NCI-H2081 treated with DMSO at 0.1 percent for 48 hours (cell line): Measurements from ENCODE around the gene CYP24A1.

ENCODE experiments used
- DNase-seq: peaks from one replicate; lab custom pipeline; 2025; lab: John Stamatoyannopoulos, UW

CYP24A1 gene

GRCh38 chr20:54112221-54112884 lies 61.4 kb downstream of the CYP24A1 start:
- no peak for DNase-seq

- no peak for DNase-seq
These were observed 62.3 kb downstream of the CYP24A1 start for GRCh38 chr20:54111460-54111859.

- DNase-seq: no peak
These were observed 63.3 kb downstream of the CYP24A1 start for GRCh38 chr20:54110457-54110856.

- DNase-seq: no peak
These were observed 63.7 kb downstream of the CYP24A1 start for GRCh38 chr20:54110041-54110440.

- no peak for DNase-seq
These were observed 65.0 kb downstream of the CYP24A1 start for GRCh38 chr20:54108817-54109216.

- DNase-seq: no peak
These were observed 65.5 kb downstream of the CYP24A1 start for GRCh38 chr20:54108326-54108642.

GRCh38 chr20:54107600-54108325 lies 66.0 kb downstream of the CYP24A1 start:
- DNase-seq: no peak

- DNase-seq: no peak
These were observed 66.6 kb downstream of the CYP24A1 start for GRCh38 chr20:54107181-54107580.

- no peak for DNase-seq
These were observed 67.6 kb downstream of the CYP24A1 start for GRCh38 chr20:54106162-54106561.

- DNase-seq: no peak
These were observed 68.1 kb downstream of the CYP24A1 start for GRCh38 chr20:54105653-54106052.

- no peak for DNase-seq
These were observed 69.0 kb downstream of the CYP24A1 start for GRCh38 chr20:54104781-54105180.

- DNase-seq: no peak
These were observed 69.8 kb downstream of the CYP24A1 start for GRCh38 chr20:54103762-54104600.
